NCI-H524 (cell line): ENCODE data around the gene BMP6.

Source experiments
- DNase-seq, 2 experiments: peaks; one replicate each; lab custom pipeline; 2025; lab: John Stamatoyannopoulos, UW

BMP6 gene

DNA sequence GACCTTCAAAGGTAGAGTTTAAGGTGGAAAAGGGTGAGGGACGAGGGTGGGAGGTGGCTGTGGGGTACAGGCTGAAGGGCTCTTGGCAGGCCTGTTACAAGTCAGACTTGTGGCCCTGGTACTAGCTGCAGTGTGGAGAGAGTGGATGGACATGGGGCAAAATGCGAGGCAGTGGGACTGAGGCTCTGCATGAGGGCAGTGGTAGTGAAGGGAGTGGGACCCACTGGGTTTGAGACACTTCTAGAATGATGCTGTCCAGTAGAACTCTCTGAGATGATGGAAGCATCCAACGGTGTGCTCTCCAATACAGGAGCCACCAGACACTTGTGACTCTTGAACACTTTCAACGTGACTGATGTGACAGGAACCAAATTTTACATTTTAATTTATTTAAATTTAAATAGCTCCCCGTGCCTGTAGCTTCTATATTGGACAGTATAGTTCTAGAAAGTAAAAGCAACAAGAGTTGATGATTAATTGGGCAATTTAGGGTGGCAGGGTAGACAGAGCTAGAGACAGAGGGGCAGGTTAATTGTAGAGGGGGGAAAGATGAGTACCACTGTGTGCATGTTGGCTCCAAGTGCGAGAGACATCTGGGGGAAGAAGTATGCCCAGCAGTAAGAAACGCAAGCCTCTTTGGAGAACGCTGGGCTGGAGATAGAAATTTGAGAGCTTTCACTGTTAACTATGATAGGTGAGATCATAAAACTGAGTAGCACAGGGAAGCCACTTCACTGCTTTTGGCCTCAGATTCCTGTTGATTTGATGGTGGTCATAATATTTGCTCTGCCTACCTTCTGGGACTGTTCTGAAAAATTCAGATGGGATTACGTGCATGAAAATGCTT, 107.2 kb downstream of the BMP6 start:
- DNase-seq: no peak

DNA sequence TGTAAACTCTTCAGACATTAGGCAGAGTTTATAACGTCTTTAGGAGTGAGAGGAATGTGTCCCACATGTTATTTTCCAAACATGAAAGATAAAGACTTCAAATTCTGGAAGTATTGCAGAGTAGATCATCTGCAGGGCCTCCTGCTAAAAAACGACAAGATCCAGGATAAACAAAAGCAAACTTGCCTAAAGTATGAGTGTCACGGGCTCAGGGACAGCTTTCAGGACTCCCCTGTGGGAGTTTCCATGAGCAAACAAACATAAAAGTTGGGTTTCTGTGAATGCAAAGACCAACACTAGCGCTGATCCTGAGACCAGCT, 107.8 kb downstream of the BMP6 start:
- no peak for DNase-seq

DNA sequence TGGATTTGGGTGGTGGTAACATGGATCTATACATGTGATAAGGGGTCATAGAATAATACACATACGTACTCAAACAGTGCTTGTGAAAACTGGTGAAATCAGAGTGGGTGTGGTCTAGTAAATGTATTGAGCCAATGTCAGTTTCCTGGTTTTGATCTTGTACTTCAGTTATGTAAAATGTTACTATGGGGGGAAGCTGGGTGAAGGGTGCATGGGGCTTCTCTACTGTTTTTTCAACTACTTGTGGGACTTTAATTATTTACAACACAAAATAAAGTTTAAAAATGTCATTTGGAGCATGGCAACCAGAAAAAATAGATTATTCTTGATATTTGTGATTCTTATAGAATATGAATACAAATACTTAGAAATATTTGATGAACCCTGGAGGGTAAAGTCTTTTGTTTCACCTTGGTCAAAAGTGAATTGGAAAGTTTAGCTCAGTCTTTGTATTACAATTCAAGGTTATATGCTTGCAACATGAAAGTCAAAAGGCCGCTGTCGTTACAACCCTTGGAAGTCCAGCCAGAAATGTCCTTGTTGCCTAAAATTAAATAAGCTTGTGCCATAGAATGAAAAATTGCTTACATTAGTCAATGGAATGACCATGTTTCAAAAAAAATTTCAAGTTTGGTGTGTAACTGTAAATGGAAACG, 110.6 kb downstream of the BMP6 start:
- no peak for DNase-seq

DNA sequence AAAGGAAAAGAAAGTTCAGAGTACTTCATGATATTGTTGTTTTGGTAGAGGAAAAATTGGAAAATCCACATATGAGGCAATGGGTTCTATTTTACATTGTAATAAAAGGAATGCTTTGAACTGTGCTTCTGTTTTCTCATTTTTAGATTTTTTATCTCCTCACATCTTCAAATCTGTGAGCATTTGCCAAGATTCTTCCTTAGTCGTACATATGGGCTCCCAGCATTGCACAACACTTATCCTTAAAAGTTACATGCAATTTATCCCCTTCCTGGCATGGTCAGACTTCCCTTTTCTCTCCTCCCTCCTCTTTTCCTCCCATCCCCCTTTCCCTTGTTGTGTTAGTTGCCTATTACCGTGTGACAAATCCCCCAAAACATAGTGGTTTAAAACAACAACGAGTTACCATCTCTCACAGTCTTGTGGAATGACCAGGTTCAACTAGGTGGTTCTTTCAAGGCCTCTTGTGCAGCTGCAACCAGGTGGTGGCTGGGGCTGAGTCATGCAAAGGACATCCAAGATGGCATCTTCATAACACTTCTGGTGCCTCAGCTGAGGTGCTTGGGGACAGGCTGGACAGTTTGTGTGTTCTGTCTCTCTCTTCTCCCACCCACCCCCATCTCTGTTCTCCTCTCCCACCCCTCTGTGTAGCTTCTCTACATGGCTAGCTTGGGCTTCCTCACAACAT, 116.0 kb downstream of the BMP6 start:
- DNase-seq: no peak

DNA sequence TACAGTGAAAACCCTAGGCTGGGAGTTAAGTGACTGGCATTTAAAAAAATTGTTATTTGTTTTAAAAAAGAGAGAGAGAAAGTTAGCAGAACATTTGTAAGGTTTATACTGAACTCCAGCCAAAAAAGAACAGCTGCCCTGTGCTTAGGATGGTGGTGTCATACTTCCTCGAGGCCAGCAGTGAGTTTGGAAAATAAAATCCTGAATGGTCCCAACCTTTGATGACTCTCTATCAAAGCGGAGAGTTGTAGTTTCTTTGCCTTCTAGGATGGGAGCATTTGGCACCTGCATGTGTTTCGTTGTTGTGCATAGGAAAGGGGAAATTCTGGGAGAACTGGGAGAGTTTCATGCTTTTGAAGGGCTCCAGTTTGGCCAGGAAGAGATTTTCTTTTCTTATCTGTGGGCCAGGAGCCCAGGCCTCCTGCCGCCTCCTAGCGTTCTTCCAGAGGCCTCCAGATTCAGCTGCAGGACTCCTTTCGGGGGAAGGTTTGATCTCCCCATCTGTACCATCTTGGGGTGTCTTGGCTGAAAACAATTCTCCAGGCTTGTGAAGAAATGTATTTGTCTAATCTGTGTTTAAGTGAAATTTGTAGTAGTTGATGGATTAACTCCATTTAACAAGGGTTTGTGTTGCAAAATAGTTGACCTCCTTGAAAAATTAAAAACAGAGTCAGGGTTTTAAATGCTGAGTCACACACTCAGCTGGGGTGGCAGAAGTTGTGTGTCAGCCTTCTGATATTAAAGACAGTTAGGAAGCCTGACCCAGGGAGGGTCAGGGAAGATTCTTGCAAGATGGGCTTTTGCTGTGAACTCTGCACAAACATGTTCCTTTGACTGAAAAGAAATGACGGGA, 121.3 kb downstream of the BMP6 start:
- DNase-seq: no peak

DNA sequence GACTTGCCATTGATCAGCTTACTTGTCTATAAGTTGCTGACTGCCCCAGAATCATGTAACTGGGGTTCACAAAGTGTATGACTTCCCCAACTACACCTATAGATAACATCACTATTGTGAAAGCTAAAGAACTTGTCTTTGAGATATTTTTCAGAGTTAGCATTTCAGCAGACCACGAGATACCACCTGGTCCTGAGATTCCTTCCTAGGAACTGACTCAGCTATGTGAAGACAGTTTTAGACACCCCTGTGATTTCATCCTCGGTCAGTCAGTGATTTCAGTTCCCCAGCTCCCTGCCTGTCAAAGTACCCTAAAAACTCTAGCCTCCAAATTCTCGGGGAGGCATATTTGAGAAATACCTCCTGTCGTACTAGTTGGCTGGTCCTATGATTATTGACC, 122.3 kb downstream of the BMP6 start:
- DNase-seq: no peak

DNA sequence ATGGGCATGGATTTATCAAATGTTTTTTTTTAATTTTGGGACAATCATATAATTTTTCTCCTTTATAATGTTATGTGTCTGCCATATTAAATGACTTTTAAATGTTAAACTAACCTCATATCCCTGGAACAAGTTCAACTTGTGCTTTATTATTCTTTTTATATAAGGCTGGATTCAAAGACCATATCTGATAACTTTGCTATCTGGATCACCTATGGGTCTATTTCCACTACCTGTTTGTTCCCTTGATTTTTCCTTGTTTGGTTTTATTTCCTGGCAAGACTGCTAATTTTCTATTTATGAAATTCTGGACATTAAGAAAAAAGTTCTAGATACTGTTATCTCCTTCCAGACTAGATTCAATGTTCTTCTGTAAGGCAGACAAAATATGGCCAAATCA, 125.9 kb downstream of the BMP6 start:
- DNase-seq: no peak

DNA sequence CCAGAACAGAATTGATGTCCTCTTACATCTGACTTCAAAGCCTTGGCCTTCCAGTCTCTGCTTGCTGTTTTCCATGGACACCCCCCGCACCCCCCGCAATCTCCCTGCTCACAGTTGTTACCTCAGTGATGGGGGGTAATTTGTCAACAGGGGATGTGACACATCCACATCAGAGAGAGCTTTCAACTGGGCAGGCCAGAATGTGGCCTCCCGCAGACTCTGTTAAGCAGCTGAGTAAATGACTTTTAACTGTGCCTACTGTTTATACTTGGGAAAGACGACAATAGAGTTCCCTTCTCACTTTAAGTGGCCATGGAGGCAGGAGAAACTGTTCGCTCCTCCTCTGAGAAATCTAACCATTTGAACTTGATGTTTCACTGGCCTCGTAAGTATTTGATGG, 133.7 kb downstream of the BMP6 start:
- no peak for DNase-seq

DNA sequence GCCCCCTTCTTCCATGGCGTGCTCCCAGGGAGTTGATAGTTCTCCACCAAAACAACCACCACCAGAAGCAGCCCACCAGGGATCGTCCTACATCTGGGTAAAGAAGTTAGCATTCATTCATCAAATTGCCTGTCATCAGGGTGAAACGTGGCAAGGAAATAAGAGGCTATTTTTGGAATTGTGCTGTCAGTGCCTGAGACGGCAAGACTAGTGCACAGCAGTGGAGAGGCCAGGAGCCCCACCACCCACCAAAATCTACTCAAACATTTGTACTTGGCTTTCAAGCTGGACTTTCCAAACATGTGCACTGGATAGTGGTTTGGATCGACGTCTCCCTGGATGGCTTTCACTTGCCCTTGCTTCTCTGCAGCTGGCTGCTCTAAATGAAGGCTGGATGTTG, 139.9 kb downstream of the BMP6 start:
- no peak for DNase-seq

DNA sequence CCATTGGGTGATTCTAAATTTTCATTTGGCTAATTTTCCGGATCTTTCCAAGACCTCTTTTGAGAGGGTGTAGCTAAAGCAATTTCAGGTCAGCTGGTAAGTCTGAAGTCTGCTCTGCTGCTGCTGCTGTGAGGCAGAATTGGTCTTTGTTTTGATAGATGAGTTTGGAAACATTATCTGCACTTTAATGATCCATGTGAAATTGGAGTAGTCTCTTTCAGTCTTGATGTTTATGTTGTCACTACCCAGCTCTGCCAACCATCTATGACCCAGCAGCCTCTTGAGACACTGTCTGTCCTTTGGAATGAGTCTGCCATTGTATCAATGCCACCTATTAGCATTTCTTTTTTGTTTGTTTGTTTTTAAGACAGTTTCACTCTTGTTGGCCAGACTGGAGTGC, 140.6 kb downstream of the BMP6 start:
- no peak for DNase-seq

DNA sequence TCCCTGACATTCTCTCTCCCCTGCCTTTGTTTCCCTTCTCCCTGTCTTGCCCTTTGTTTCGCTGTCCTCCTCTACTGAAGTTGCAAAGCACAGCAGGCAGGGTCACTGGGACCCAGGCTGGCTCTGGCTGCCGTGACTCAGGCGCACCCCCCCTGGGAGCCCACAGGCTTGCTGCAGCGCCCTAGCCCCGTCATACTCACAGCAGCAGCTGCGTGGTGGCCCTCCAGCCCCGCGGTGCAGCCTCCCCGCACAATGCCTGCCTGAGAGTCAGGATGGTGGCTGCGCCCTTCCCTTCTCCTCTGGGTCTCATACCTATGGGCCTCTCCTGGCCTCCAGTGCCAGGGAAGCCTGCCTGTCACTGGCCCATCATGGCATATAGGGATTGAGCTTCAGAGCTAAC, 143.0 kb downstream of the BMP6 start:
- DNase-seq: no peak

DNA sequence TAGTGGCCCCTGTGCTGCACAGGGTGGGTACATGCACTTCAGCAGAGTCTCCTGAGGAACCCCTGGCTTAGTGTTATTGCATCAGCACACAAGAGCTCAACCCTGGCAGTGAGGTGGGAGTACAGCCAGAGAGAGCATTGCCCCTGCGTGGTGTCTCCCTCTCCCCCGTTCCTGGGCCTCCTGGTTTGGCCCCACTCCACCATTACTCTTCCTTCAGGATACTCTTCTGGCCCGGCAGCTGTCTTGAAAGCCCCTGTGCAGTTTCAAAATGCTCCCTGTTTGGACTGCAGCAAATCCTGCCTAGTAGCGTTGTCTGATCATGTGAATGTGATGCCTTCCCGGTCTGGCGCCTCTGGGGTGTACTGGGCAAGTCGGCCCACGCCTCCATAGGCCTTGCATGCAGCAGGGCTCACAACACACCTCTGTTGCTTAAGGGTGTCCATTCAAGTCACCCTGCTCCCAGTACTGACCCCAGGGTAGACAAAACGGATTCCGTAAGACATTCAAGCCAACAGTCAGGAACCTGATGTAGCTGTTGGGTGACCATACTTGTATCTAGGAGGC, 152.6 kb downstream of the BMP6 start:
- DNase-seq: no peak

DNA sequence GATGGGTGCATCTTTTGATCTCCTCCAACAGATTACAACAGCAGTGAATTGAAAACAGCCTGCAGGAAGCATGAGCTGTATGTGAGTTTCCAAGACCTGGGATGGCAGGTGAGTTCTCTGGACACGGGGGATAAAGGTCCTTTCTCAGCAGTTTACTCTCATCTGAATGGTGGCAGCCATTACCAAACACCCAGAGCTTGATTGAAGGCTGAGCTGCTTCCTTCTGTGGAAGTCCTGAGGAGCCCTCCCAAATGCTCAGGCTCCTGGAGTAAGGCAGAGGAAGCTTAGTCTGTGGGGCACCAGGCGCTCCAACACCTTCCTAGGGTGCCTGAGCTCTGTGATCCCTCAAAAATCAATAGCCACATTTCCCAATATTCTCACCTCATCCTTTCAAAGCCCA, 153.1 kb downstream of the BMP6 start:
- DNase-seq: no peak

DNA sequence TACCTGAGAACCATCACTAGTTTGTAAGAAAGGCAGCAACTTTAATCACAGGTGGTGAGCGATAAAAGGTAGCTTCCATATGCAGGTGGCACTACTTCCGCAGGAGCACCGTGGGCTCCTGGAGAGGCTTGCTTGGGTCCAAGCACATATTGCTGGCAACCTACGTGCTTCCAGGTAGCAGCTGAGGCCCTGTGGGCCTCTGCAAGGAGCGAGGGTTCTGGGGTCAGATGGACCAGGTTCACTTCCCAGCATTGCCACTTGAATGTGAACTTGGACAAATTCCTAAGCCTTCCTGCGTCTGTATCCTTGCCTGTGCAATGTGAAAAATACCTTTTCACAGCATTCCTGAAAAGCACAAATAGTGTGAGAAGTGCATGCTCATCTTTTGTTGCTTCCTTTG, 153.7 kb downstream of the BMP6 start:
- no peak for DNase-seq

DNA sequence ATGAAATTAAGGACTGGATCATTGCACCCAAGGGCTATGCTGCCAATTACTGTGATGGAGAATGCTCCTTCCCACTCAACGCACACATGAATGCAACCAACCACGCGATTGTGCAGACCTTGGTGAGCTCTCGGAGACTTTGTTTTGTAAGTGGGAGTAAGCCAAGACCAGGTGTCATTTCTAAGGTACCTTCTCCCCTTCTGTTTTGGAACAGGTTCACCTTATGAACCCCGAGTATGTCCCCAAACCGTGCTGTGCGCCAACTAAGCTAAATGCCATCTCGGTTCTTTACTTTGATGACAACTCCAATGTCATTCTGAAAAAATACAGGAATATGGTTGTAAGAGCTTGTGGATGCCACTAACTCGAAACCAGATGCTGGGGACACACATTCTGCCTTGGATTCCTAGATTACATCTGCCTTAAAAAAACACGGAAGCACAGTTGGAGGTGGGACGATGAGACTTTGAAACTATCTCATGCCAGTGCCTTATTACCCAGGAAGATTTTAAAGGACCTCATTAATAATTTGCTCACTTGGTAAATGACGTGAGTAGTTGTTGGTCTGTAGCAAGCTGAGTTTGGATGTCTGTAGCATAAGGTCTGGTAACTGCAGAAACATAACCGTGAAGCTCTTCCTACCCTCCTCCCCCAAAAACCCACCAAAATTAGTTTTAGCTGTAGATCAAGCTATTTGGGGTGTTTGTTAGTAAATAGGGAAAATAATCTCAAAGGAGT, 154.2 kb downstream of the BMP6 start:
- DNase-seq: no peak

DNA sequence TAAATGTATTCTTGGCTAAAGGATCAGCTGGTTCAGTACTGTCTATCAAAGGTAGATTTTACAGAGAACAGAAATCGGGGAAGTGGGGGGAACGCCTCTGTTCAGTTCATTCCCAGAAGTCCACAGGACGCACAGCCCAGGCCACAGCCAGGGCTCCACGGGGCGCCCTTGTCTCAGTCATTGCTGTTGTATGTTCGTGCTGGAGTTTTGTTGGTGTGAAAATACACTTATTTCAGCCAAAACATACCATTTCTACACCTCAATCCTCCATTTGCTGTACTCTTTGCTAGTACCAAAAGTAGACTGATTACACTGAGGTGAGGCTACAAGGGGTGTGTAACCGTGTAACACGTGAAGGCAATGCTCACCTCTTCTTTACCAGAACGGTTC, 154.8 kb downstream of the BMP6 start:
- no peak for DNase-seq

DNA sequence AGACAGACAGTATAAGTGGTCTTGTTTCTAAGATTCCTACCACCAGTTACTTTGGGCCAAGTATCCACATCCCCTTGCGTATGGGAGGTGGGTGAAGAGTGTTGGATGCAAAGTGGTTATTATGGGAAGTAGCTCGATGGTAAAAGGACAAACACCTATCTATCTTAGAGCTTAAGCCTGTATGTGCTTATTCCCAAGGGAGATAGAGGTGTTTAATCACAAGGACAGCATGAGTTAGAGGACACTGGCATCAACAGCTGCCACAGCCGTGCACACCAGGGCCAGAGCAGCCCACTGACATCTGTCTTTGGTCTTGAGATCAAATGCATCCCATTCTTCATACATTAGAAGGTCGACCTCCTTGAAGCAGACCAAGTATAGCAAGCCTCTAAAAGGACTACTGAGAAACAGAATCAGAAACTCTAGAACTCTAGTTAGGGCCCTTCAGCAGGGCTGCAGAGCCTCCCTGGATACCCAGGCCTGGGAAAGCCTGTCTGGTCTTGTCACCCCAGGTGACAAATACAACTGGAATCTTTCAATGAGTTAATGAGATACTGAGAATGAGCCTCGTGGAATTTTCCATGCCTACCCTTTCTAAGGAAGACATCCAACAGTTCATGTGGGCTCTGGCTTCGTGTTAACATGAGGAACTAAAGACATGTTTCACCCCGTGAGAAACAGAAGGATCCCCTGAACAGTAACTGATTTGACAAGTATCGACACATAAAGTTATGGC, 156.0 kb downstream of the BMP6 start:
- DNase-seq: no peak

DNA sequence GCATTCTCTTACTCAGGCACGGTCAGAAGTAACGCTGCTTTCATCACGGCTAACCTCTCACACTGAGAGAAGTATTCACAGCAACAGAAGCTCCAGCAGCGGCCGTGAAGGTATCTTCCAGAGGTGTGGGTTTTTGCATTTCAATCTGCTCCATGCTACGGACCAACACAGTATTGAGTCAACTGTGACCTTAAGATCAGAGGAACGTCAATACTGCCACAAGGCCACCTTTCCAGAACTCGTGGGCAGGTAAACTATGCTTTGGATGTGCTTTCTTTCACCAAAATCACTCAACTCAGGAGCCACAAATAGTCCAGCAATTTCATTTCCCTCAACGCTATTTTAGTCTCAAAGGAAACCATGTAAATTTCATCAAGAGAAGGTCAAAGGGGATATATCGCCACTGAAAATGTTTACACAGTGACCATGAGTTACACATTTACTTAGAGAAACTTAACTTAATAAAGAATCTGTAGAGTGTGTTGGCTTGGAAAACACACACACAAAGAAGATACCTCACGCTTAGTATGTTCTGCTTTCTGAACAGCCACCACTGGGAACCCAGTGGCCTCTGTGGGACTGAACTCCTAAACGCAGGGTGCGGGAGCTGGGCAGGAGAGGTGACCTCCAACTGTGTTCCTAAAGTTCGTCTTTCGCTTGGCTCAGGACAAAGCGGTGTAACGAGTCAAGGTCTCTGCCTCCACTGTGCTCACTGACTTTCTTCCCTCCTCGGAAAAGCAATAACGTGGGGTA, 156.8 kb downstream of the BMP6 start:
- DNase-seq: no peak

DNA sequence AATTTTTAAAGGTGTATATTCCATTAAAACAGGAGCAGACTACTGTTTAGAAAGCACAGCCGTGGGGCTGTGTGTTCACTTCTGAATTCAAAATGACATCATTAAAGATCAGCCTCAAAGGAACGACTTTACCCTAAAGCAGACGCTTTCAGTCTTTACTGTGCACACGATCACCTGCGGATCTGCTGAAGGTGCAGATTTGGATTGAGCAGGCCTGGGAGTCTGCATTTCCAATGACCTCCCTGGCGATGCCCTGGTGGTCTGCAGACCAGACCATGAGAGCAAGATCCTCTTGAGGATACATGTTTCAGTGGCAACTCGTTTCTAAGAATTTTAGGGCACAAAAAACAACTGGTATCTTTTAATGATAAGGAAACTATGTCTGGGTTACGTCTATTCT, 157.5 kb downstream of the BMP6 start:
- no peak for DNase-seq

DNA sequence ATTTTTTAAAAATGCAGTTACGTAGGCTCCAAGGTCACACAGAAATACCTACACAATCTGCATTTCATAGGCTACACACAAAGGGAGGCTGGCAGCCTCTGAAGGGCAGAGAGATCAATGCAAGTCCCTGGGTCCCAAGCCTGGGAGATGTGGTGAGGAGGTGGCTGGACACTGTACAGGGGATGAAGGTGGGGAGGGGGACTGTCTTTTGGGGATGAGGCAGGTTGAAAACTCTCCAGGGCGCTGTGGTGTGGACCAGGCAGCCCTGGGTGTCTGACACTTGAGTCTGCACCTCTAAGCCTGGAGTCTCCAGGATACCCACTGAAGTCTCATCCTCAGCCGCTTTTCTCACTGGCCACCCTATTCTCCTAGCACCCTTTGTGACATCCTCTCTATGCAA, 160.2 kb downstream of the BMP6 start:
- DNase-seq: no peak
